Activated T-helper 1 cell treated with Interleukin-2 at 50 U/mL for 16 hours (primary cell): ENCODE data around the gene PGC.

Experiments
- DNase-seq: peaks from one replicate; pipeline ENCODE4 v3.0.0-alpha.2; 2020; ENCODE audit warnings: low read depth

The PGC gene

GRCh38 chr6:41746107-41746506, 1.1 kb downstream of the PGC start:
- DNase-seq, result no peak

- DNase-seq, result no peak
Observed at GRCh38 chr6:41744236-41744787, 2.9 kb downstream of the PGC start.

DNA sequence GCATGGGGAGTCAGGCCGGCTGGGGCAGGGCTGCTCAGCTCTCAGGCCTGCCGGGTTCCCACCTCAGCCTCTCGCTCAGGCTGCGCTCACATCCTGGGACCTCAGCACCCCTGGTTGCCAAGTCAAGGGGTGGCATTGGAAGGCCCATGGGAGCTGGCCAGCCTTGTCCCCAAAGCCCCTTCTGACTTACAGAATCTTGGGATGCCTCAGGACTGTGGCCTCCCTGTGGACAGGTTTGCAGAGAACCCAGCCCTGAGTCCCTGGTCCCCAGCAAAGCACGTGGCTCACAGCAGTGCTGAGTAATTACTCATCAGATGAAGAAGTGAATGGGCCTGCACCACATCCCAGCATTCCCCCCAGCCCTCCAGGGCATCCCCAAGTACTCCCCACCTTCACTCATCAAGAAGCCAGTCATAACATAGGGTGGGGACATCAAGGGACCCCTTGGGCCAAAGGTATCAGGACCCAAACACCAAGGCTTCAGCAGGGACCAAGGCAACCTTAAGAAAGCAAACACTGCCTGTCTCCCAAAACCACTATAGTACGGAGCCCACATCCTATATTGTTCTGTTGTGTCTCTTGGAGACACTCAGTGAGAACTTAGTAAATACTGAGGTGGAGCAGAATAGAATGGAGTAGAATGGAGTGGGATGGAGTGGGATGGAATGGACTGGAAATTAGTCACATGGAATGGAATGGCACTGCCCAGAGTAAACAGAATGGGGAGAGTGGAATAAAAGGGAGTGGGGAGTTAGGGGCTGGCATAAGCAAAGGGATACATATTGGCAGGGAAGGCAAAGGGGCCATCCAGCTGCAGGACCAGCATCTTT, 3.6 kb downstream of the PGC start:
- no peak for DNase-seq

GRCh38 chr6:41741625-41742490, 5.3 kb downstream of the PGC start:
- DNase-seq, result no peak

DNA sequence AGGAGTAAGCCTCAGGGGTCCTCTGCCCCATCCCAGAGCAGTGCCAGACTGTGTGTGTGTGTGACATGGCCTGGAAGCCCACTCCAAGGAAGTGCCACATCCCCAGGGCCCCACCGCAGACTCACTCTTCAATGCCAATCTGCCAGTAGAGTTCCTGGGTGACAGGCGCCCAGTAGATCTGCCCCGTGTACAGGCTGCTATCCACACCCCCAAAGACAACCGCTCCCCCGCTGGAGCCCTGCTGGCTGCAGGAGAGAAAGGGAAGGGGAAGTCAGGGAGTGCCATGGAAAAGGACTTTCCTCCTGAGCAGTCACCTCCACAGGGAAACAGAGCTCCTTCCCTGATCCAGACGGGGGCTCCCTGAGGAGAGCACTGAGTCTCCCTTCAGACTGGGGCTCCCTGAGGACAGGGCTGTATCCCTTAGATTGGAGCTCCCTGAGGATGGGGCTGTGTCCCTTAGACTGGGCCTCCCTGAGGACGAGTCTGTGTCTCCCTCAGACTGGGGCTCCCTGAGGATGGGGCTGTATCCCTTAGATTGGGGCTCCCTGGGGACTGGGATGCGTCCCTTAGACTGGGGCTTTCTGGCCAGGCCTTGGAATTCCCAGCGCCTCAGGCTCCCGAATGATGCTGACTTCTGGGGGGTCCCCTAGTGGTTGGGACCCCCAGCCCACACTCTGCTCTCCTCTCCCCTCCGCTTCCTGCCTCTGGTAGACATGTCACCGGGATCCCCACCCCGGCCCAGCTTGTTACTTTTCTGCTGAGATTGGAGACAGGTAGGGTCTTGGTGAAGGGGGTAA, 6.6 kb downstream of the PGC start:
- no peak for DNase-seq

DNA sequence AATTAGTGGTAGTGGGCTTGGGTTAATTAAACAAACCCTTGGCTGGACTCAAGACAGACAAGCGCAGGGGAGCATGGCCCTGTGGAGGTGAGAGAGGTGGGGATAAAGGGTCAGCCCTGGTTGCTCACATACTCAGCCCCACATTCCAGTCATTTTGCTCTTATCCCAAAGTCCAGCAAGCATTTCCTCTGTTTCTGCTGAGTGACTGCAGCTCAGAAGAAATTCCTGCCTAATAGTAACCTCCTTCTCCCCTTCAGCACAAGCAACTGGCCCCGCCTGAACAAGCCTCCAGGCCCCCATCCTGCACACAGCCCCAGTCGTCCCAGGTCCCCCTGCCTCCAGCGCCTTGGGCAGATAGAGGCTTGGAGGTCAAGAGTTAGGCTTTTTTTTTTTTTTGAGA, 8.2 kb downstream of the PGC start:
- no peak for DNase-seq

GRCh38 chr6:41737591-41738130, 9.5 kb downstream of the PGC start:
- DNase-seq, result no peak

DNA sequence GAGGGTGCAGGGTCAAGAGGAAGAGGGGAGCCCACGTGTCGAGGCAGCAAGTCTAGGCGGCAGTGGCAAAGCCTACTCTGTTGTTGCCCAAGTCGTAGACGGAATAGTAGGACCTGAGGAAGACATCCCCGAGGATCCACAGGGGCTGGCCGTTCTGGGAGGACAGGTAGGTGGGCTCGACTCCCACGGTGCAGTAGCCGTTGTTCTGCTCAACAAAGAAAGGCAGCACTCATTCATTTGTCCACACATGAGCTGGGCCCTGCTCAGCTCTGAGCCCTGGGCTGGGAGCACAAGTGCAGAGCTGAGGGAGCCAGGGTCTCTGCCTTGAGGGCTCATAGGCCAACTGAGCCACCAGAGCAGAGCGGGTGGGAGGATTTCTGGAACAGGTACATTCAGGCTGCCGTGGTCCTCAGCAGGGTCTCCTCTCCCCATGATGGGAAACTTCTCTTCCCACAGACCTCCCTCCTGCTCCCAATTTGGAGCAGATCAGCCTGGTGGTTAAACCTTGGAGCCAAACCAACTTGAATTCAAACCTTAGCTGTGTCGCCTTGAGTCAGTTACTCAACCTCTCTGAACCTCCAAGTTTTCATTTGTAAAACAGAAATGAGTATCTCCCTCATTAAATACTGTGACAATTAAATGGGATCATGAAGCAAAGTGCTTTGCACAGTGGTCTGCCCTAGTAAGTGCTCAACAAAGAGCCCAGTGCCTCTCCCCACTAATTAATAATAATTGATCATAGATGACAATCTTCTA, 10.2 kb downstream of the PGC start:
- DNase-seq, result no peak

- no peak for DNase-seq
Observed at GRCh38 chr6:41736186-41736733, 10.9 kb downstream of the PGC start.

GRCh38 chr6:41735427-41736185, 11.6 kb downstream of the PGC start, which contains the start of gene TFEB:
Gene TFEB, minus strand, starts transcription at chr6:41735608. Its CDS starts 44,395 bp downstream, at chr6:41691213.
- DNase-seq, result peak; percentile 90

- DNase-seq, result peak; percentile 60
Observed at GRCh38 chr6:41734666-41735426, 12.4 kb downstream of the PGC start.

- peak; percentile 59 for DNase-seq
Observed at GRCh38 chr6:41733707-41734665, 13.2 kb downstream of the PGC start.

GRCh38 chr6:41733360-41733706, 13.9 kb downstream of the PGC start:
- DNase-seq, result no peak

GRCh38 chr6:41732591-41733359, 14.4 kb downstream of the PGC start:
- peak; percentile 26 for DNase-seq

GRCh38 chr6:41732149-41732548, 15.0 kb downstream of the PGC start:
- DNase-seq, result no peak

GRCh38 chr6:41731561-41732086, 15.6 kb downstream of the PGC start:
- no peak for DNase-seq
